IPS DF 19.7 (cell line): ENCODE measurements around the gene KIF26B.
"Not testable (repeated sequence)": the region's sequence is repeated elsewhere in the genome, so short reads cannot be mapped to it uniquely, and the experiment has no call there.

Source experiments
- DNase-seq: peaks from one replicate; pipeline ENCODE4 v3.0.0-alpha.2; 2013; ENCODE audit warnings: low read depth, low spot score

The KIF26B gene

GRCh38 chr1:245694753-245695195 is 540.0 kb downstream of the KIF26B start:
- no peak for DNase-seq

DNA sequence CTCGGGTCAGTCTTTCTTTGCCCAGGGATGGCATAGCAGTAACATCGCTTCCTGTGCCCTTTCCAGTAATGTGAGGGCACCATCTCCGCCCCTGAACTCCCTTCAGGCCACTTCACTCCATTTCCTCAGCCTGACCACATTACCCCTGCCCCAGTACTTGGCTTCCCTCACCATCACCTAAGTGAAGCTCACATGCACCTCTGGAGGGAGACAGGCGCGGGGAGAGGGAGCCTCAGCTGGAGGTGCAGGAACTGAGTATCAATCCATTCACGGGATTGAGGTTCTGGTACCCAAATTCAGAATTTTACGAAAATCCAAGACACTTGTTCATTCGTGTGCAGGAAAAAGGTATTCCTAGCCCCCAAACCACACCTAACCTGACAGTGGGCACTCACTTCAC is 540.4 kb downstream of the KIF26B start:
- DNase-seq, result no peak

GRCh38 chr1:245695701-245696100 is 540.9 kb downstream of the KIF26B start:
- not testable (repeated sequence) for DNase-seq

DNA sequence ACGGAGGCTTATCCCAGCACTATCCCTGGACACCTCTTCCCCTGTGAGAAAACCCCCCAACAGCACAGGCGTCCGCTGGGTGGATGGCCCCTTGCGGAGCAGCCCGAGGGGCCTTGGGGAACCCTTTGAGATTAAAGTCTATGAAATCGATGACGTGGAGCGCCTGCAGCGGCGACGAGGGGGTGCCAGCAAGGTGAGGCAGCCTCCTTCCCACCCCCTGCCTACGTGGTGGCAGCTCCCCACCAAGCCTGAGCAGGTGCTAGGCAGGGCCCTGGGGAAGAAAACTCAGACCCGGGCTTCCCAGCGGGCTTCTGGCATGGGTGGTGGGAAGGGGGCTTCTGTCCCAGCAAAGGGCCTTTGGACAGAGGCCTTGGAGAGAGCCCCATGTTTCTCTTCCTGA is 543.3 kb downstream of the KIF26B start:
- no peak for DNase-seq

GRCh38 chr1:245698860-245699259 is 544.1 kb downstream of the KIF26B start:
- DNase-seq, result no peak

- no peak for DNase-seq
Measured at GRCh38 chr1:245700631-245701030, 545.8 kb downstream of the KIF26B start.

- DNase-seq, result no peak
Measured at GRCh38 chr1:245701631-245702030, 546.8 kb downstream of the KIF26B start.

DNA sequence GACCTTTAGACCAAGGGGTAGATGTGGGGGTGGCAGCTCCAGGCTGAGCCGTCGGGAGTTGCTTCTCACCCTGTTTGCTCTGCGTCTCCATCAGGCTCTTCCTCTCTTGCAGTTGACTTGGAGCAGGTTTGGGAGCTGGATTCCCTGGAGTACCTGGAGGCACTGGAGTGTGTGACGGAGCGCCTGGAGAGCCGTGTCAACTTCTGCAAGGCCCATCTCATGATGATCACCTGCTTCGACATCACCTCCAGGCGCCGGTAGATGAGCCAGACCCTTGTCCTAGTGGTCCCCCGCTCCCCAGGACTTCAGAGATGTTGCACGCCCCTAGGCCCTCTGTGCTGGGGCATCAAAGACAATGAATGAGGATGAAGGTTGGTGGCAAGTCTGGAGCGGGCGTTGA is 547.6 kb downstream of the KIF26B start:
- no peak for DNase-seq

- no peak for DNase-seq
Measured at GRCh38 chr1:245704341-245704740, 549.6 kb downstream of the KIF26B start.

DNA sequence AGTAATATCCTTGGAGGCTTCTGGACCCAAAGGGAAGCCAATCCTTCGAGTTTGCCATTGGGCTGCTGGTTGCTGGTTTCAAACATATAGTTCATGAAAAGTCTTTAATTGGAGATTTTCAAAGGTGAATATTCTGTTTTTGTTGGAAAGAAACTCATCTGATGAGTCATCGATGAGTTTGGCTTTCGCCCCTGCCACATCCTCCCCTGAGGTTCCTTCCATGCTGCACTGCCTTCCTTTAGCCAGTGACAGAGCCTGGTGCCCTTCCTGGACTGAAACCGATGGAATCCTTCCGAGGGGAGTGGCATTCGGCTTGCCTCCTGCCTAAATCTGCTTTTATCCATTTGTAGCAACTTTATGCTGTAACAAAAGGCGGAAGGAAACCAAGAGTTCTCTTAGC is 550.0 kb downstream of the KIF26B start:
- no peak for DNase-seq

DNA sequence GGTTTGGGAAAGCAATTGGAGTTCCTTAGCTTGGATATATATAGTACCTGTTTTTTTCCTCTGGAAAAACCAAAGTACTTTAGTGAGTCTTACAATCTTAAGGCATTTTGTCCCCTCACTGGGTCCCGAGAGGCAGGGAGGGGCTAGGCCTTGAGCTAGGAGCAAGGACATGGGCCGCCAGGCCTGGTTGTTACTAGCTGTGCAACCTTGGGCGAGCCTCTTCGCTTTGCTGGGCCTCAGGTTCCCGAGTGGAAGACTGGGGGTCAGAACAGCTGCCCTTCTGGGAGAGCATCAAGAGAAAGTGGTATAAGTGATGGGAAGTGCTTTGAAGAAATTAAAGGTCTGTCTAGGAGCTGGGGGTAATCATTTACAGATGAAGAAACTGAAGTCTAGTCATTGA is 553.2 kb downstream of the KIF26B start:
- no peak for DNase-seq

- peak; percentile 33 for DNase-seq
Measured at GRCh38 chr1:245710961-245711903, 556.4 kb downstream of the KIF26B start.

GRCh38 chr1:245714027-245714426 is 559.2 kb downstream of the KIF26B start:
- not testable (repeated sequence) for DNase-seq

- no peak for DNase-seq
Measured at GRCh38 chr1:245715291-245715701, 560.5 kb downstream of the KIF26B start.

GRCh38 chr1:245715970-245716369 is 561.2 kb downstream of the KIF26B start:
- DNase-seq, result no peak

GRCh38 chr1:245716561-245716960 is 561.8 kb downstream of the KIF26B start:
- no peak for DNase-seq

DNA sequence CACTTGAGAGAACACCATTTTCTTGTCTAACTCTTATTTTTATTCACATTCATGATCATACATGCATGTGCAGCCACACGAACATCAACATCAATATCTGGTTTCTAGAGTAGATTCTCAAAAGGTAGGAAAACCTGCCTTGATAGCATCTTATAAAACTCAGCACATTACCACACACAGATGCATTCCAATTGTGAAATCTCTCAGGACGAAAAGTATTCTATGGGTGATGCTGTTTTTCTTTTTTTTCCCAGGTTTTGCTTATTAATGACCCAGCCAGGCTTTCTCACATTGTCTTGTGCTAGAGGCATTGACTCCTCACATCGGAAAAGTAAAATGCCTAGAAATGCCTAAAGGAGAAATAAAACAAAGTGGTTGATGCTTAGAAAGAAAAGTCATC is 562.8 kb downstream of the KIF26B start:
- no peak for DNase-seq

DNA sequence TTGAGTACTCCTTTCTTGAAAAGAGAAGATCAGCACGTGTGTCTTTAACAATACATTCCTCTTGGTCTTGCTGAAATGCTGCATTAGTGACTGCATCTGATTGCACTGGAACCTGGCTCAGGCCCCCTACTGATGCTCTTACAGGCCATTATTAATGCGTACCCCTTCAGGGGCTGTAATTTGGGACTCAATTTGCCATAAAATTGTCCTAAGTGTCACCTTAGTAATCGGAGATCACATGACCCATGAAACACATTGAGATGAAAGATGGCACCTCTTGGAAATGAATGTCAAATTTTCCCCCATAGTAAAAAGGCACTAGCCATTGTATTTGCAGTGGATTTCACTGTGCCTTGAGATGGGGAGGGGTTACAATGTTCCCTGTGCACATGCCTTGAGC is 563.3 kb downstream of the KIF26B start:
- DNase-seq, result no peak

DNA sequence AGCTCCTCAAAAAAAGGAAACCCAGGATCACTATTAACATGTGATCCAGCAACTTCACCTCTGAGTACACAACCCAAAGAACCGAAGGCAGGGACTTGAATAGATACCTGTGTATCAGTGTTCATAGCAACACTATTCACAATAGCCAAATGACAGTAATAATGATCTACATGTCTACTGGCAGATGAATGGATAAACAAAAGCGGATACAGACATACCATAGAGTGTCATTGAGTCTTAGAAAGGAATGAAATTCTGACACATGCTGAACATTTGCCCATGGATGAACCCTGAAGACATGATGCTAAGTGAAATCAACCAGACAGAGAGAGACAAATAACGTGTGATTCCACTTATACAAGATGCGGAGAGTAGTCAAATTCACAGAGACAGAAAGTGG is 564.2 kb downstream of the KIF26B start:
- DNase-seq, result no peak

DNA sequence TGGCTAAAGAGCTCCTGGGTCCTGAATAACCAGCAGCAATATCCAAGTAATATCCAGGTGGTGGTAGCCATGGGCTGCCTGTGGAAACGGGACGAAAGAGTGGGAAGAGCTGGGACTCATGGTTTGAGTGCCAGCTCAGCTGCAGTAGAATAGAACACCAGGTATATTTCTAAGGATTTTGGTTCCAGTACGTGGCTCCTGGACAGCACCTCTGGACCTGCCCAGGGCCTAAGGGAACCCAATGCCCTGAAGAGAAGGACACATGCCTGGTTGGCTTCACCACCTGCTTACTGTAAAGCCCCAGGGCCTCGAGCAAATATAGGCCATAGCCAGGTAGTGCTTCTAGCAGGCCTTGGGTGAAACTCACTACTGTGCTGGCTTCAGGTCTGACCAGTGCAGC is 566.7 kb downstream of the KIF26B start:
- DNase-seq, result no peak

GRCh38 chr1:245728035-245728434 is 573.2 kb downstream of the KIF26B start:
- DNase-seq, result not testable (repeated sequence)

- no peak for DNase-seq
Measured at GRCh38 chr1:245730801-245731200, 576.0 kb downstream of the KIF26B start.

- not testable (repeated sequence) for DNase-seq
Measured at GRCh38 chr1:245740336-245740735, 585.6 kb downstream of the KIF26B start.
